WI38 (cell line): ENCODE measurements around the gene CLEC2L.

Source experiments
- H3K4me3 ChIP-seq: 2 replicates; pipeline ENCODE4 v1.5.1; 2011; ENCODE audit warnings: low read depth, mild to moderate bottlenecking, control low read depth, low read length
- TF ChIP-seq, protein P1 (sequence below): IDR thresholded peaks from 2 replicates; pipeline ENCODE4 v1.5.1; 2012; ENCODE audit warnings: low read depth, mild to moderate bottlenecking, control low read depth, low read length

CLEC2L gene

DNA sequence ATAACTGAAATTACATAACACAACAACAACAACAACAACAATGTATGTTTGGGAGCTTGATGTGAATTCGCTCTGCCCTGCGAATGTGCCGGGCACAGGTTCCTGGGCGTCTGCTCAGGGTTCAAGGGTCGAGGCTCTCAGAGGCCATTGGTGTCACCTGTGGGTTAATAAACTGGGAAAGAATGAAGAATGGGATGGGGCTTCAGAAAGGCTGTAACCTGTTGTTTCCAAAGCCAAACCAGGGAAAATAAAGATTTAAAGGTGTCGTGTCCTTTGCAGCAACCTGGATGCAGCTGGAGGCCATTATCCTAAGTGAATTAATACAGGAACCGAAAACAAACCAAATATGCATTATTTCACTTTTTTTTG is 22.7 kb upstream of the CLEC2L start:
- H3K4me3 ChIP-seq: no peak overlapping the region
- TF ChIP-seq, protein P1, sequence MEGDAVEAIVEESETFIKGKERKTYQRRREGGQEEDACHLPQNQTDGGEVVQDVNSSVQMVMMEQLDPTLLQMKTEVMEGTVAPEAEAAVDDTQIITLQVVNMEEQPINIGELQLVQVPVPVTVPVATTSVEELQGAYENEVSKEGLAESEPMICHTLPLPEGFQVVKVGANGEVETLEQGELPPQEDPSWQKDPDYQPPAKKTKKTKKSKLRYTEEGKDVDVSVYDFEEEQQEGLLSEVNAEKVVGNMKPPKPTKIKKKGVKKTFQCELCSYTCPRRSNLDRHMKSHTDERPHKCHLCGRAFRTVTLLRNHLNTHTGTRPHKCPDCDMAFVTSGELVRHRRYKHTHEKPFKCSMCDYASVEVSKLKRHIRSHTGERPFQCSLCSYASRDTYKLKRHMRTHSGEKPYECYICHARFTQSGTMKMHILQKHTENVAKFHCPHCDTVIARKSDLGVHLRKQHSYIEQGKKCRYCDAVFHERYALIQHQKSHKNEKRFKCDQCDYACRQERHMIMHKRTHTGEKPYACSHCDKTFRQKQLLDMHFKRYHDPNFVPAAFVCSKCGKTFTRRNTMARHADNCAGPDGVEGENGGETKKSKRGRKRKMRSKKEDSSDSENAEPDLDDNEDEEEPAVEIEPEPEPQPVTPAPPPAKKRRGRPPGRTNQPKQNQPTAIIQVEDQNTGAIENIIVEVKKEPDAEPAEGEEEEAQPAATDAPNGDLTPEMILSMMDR: no peak

DNA sequence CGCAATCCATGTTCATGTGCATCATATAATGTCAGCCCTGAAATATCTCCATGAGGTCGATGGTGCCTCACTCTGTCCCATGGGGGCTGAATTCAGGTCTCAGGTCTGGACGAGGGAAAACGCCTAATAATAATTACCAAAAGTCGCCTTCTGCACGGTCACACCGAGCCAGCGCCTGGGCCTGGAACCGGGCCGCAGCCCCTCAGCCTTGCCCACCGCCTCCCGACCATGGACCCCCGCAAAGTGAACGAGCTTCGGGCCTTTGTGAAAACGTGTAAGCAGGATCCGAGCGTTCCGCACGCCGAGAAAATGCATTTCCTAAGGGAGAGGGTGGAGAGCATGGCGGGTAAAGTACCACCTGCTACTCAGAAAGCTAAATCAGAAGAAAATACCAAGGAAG is 21.3 kb upstream of the CLEC2L start:
- no peak overlapping the region for H3K4me3 ChIP-seq
- TF ChIP-seq, protein P1: no peak

DNA sequence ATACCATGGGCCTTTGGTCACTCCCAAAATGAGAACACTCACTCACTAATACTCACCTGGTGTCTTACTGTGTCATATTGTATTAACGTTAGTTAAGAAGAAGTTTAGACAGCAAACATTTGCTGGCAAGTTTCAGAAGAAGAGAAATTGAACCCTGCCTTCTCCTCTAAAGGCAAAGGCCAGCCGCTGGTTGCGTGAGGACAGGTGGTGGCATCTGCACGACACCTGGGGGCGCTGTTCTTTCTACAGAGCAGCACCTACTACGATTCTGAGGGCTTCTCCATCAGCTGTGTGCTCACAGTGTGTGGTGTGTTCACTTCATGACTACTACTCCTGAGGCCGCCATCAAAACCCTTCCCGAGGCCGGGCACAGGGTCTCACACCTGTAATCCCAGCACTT is 17.9 kb upstream of the CLEC2L start:
- no peak overlapping the region for H3K4me3 ChIP-seq
- TF ChIP-seq, protein P1: no peak

DNA sequence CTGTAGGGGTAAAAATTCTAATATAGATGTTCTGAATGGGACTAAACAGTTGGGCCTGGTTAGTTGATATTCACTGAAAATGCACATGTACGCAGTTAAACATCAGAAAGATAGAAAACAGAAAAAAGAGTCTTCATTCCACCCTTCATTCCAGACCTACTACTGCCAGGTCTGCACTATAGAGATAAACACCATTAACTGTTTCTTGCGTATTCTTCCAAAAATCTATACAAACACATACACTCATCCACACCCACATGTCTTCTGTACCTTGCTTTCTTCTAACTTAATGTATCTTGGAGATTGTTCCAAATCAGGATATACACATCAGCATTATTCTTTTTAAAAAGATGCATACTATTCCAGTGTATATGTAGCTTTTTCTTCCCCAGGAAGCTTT is 13.9 kb upstream of the CLEC2L start:
- TF ChIP-seq, protein P1: no peak

GRCh38 chr7:139511315-139511714 is 12.2 kb upstream of the CLEC2L start:
- TF ChIP-seq, protein P1: no peak
- H3K4me3 ChIP-seq: no peak overlapping the region

More for the DNA sequence above, 13.9 kb upstream of the CLEC2L start:
- no peak overlapping the region for H3K4me3 ChIP-seq

GRCh38 chr7:139515266-139515665 is 8.2 kb upstream of the CLEC2L start:
- no peak overlapping the region for H3K4me3 ChIP-seq
- TF ChIP-seq, protein P1: no peak

DNA sequence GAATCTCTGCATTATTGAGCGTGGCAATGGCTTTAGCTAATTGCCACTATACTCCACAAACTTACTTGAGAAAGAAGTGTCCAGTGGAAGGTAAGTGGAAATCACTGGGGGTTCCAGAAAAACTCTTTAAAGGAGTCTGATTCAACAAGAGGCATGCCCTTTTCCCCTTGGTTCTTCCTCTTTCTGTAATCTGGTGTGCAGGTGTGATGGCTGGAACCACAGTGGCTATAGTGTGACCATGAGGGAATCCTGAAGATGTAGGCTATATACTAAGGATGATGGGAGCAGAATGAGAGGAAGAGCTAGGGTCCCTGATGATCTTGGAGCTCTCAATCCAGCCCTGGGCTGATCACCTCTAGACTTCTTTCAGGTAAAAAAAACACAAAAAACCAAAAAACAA is 2.0 kb upstream of the CLEC2L start:
- H3K4me3 ChIP-seq: no peak overlapping the region
- TF ChIP-seq, protein P1: no peak
